ENCODE results near the gene MYL9. TPM values are rescaled to one million over a fixed set of nuclear protein-coding genes. Genes with fewer than 3 reads are reported as not detected.
A peak's percentile ranks its signal among the peaks of the same experiment; 100 is the strongest.

Gene MYL9
- total RNA-seq, 5 donors from 2014 or later (not counting 1 experiment from before 2014, with no cell fraction given): 1.3 to 2.8 (median 1.7) TPM; not detected in 1

GRCh38 chr20:36578356-36579041 lies 37.2 kb downstream of the MYL9 start:
- Histone ChIP-seq H3K27me3 (replicated peaks in 1 of 2; ENCODE audit: control insufficient read depth in 2 of 2, extremely low read depth in 1 of 2, insufficient read depth in 2 of 2, low read length in 1 of 2) (peaks cover 0 to 2% of the 10 kb centered on the region in 2 experiments), H3K9me3 (no peaks in the 10 kb centered on the region), H3K27ac (ENCODE audit: low read length) (no peak overlapping the region), H3K36me3 (ENCODE audit: control insufficient read depth in 2 of 2, extremely low read depth in 1 of 2, insufficient read depth in 1 of 2, low read length in 1 of 2) (peaks cover 3 to 35% of the 10 kb centered on the region in 2 donors), H3K4me3 (ENCODE audit: control insufficient read depth in 1 of 2, extremely low read depth in 1 of 2, low read length in 1 of 2) (no peak overlapping the region), H3K4me1 (ENCODE audit: control insufficient read depth in 1 of 2, extremely low read depth in 1 of 2, insufficient read depth in 2 of 2, low read length in 2 of 2) (peaks cover 3 to 46% of the 10 kb centered on the region in 2 experiments)
- Mint-ChIP-seq H3K36me3 (peaks cover 21% of the 10 kb centered on the region), H3K27me3 (no peaks in the 10 kb centered on the region), H3K4me1 (peaks cover 37 to 39% (median 37%) of the 10 kb centered on the region in 3 donors), H3K27ac (no peak overlapping the region), H3K4me3 (no peak overlapping the region), H3K9me3 (no peaks in the 10 kb centered on the region)
- ATAC-seq (replicated peaks in 1 of 4): no peak
- no peak for DNase-seq
- ChIA-PET POLR2A (interaction anchor here (0.6 to 0.7 kb wide), 2 partner anchors 13 to 16 kb away, joined by 3 read pairs; no protein-coding TSS in a partner anchor), CTCF (interaction anchor here in 1 of 2 donors (0.6 to 1.5 kb wide), 4 partner anchors 22 to 171 kb away, joined by 3 to 5 read pairs (median 4); partner anchors contain the start of gene RAB5IF)
- 97% methylated on average over 15 of the region's 15 CpGs for whole genome bisulfite sequencing (ENCODE audit: insufficient coverage)

DNA sequence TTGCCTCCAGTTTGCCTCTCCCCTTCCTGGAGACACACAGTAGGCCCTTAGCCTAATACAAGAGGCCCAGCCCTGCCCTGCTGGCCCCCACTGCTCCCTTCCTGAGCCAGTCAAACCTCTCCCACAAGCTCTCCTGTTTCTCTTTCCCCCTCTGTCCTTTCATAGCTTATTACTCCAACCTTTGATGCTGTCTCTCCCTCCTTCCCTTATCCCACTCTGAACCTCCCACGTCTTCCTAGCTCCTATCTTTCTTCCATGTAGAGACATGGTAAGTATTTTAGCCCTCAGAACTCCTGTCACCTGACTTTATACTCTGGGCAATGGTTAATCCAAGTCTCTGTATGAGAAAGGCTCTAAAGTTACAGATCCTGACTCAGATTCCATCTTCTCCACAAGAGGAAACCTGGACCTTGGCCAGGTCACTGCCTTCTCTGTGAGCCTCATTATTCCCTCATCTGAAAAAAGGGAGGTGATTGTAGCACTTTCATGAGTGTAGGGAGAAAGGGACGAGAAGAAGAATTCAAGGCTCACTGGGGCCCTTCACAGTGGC lies 38.8 kb downstream of the MYL9 start:
- Mint-ChIP-seq H3K4me3 (peak overlapping the region in 1 of 3 donors; percentile 6), H3K4me1 (peaks cover 30 to 35% (median 34%) of the 10 kb centered on the region in 3 donors), H3K9me3 (no peaks in the 10 kb centered on the region), H3K27ac (peak overlapping the region; percentile 29 to 55), H3K36me3 (peaks cover 25% of the 10 kb centered on the region), H3K27me3 (no peaks in the 10 kb centered on the region)
- 100% methylated on average over 2 of the region's 2 CpGs for WGBS (ENCODE audit: insufficient coverage)
- Histone ChIP-seq H3K4me1 (ENCODE audit: control insufficient read depth in 1 of 2, extremely low read depth in 1 of 2, insufficient read depth in 2 of 2, low read length in 2 of 2) (peaks cover 3 to 40% of the 10 kb centered on the region in 2 experiments), H3K36me3 (ENCODE audit: control insufficient read depth in 2 of 2, extremely low read depth in 1 of 2, insufficient read depth in 1 of 2, low read length in 1 of 2) (peaks cover 3 to 39% of the 10 kb centered on the region in 2 donors), H3K27ac (ENCODE audit: low read length) (no peak overlapping the region), H3K4me3 (ENCODE audit: control insufficient read depth in 1 of 2, extremely low read depth in 1 of 2, low read length in 1 of 2) (no peak overlapping the region), H3K9me3 (no peaks in the 10 kb centered on the region), H3K27me3 (replicated peaks in 1 of 2; ENCODE audit: control insufficient read depth in 2 of 2, extremely low read depth in 1 of 2, insufficient read depth in 2 of 2, low read length in 1 of 2) (no peaks in the 10 kb centered on the region)
- ChIA-PET POLR2A (interaction anchor here in 1 of 2 donors (0.6 to 0.7 kb wide), 2 partner anchors 9 to 12 kb away, joined by 5 to 7 read pairs; no protein-coding TSS in a partner anchor), CTCF (no interaction called here)
- DNase-seq (no peak), ATAC-seq (replicated peaks in 1 of 4) (no peak)

DNA sequence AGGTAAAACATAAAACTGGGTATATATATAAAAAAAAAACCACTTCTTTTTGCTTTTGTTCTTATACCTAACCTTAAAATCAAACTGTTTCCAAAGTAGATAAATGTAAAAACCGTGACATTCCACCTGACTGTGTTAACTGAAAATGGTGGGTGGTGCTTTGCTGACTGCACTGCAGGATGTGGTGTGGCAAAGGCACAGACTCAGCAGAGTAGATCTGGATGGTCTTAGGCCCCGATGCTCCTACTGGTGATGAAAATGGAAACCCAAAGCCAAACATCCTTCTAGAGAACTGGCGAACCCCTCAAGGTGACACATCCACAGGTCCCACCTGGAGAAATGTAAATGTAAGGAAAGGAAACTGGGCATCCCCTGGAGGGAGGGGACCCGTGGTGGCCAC lies 41.0 kb downstream of the MYL9 start:
- peaks cover 3 to 29% of the 10 kb centered on the region in 2 experiments for H3K4me1 ChIP-seq (ENCODE audit: control insufficient read depth in 1 of 2, extremely low read depth in 1 of 2, insufficient read depth in 2 of 2, low read length in 2 of 2)
- Mint-ChIP-seq H3K27me3 (no peaks in the 10 kb centered on the region), H3K9me3 (no peaks in the 10 kb centered on the region), H3K4me3 (no peak overlapping the region), H3K27ac (peak overlapping the region; percentile 75 to 81), H3K36me3 (peaks cover 32% of the 10 kb centered on the region), H3K4me1 (peaks cover 24 to 27% (median 25%) of the 10 kb centered on the region in 3 donors)
- H3K9me3 ChIP-seq: no peaks in the 10 kb centered on the region
- POLR2A ChIA-PET: no interaction called here
- H3K36me3 ChIP-seq (ENCODE audit: control insufficient read depth in 2 of 2, extremely low read depth in 1 of 2, insufficient read depth in 1 of 2, low read length in 1 of 2): peaks cover 10 to 49% of the 10 kb centered on the region in 2 donors
- 50% methylated on average over 1 of the region's 4 CpGs for WGBS (ENCODE audit: insufficient coverage)
- DNase-seq: peak in 12 of 35 experiments; percentile 13 to 41 (median 26)
- ATAC-seq (replicated peaks in 1 of 4): peak; percentile 69 to 90 (median 80)
- no peaks in the 10 kb centered on the region for H3K27me3 ChIP-seq (replicated peaks in 1 of 2; ENCODE audit: control insufficient read depth in 2 of 2, extremely low read depth in 1 of 2, insufficient read depth in 2 of 2, low read length in 1 of 2)
- no peak overlapping the region for H3K4me3 ChIP-seq (ENCODE audit: control insufficient read depth in 1 of 2, extremely low read depth in 1 of 2, low read length in 1 of 2)
- H3K27ac ChIP-seq (ENCODE audit: low read length): peak overlapping the region; percentile 23
- CTCF ChIA-PET: no interaction called here

GRCh38 chr20:36582821-36583220 lies 41.5 kb downstream of the MYL9 start:
- no peaks in the 10 kb centered on the region for H3K27me3 ChIP-seq (replicated peaks in 1 of 2; ENCODE audit: control insufficient read depth in 2 of 2, extremely low read depth in 1 of 2, insufficient read depth in 2 of 2, low read length in 1 of 2)
- Mint-ChIP-seq H3K4me3 (no peak overlapping the region), H3K36me3 (peaks cover 36% of the 10 kb centered on the region), H3K27me3 (no peaks in the 10 kb centered on the region), H3K4me1 (peaks cover 29 to 32% (median 30%) of the 10 kb centered on the region in 3 donors), H3K9me3 (no peaks in the 10 kb centered on the region), H3K27ac (peak overlapping the region; percentile 75 to 81)
- no peak overlapping the region for H3K4me3 ChIP-seq (ENCODE audit: control insufficient read depth in 1 of 2, extremely low read depth in 1 of 2, low read length in 1 of 2)
- no peak for ATAC-seq (replicated peaks in 1 of 4)
- DNase-seq: no peak
- peaks cover 10 to 52% of the 10 kb centered on the region in 2 donors for H3K36me3 ChIP-seq (ENCODE audit: control insufficient read depth in 2 of 2, extremely low read depth in 1 of 2, insufficient read depth in 1 of 2, low read length in 1 of 2)
- POLR2A ChIA-PET: no interaction called here
- H3K4me1 ChIP-seq (ENCODE audit: control insufficient read depth in 1 of 2, extremely low read depth in 1 of 2, insufficient read depth in 2 of 2, low read length in 2 of 2): peaks cover 3 to 29% of the 10 kb centered on the region in 2 experiments
- WGBS (ENCODE audit: insufficient coverage): 97% methylated on average over 3 of the region's 4 CpGs
- H3K27ac ChIP-seq (ENCODE audit: low read length): peak overlapping the region; percentile 20
- CTCF ChIA-PET: no interaction called here
- no peaks in the 10 kb centered on the region for H3K9me3 ChIP-seq

GRCh38 chr20:36584018-36584481 lies 42.7 kb downstream of the MYL9 start:
- H3K9me3 Mint-ChIP-seq: no peaks in the 10 kb centered on the region
- peak overlapping the region in 1 of 2 donors; percentile 74 for H3K27ac Mint-ChIP-seq
- H3K27me3 Mint-ChIP-seq: no peaks in the 10 kb centered on the region
- H3K27ac ChIP-seq (ENCODE audit: low read length): no peak overlapping the region
- peaks cover 7 to 45% of the 10 kb centered on the region in 2 donors for H3K36me3 ChIP-seq (ENCODE audit: control insufficient read depth in 2 of 2, extremely low read depth in 1 of 2, insufficient read depth in 1 of 2, low read length in 1 of 2)
- no peaks in the 10 kb centered on the region for H3K9me3 ChIP-seq
- no peak overlapping the region for H3K4me3 Mint-ChIP-seq
- POLR2A ChIA-PET: interaction anchor here in 1 of 2 donors (0.6 kb wide), 1 partner anchor 8 kb away, joined by 3 read pairs; no protein-coding TSS in a partner anchor
- H3K4me1 Mint-ChIP-seq: peaks cover 29 to 30% (median 29%) of the 10 kb centered on the region in 3 donors
- ATAC-seq (replicated peaks in 1 of 4) (no peak), DNase-seq (no peak)
- no CpG with 5 or more reads among the region's 2 CpGs for WGBS (ENCODE audit: insufficient coverage)
- H3K4me1 ChIP-seq (ENCODE audit: control insufficient read depth in 1 of 2, extremely low read depth in 1 of 2, insufficient read depth in 2 of 2, low read length in 2 of 2): peaks cover 3 to 21% of the 10 kb centered on the region in 2 experiments
- CTCF ChIA-PET: interaction anchor here (0.5 to 0.6 kb wide), 2 partner anchors 9 to 11 kb away, joined by 3 read pairs; partner anchors contain the start of gene TGIF2 (in 1 of the 2)
- no peaks in the 10 kb centered on the region for H3K27me3 ChIP-seq (replicated peaks in 1 of 2; ENCODE audit: control insufficient read depth in 2 of 2, extremely low read depth in 1 of 2, insufficient read depth in 2 of 2, low read length in 1 of 2)
- no peak overlapping the region for H3K4me3 ChIP-seq (ENCODE audit: control insufficient read depth in 1 of 2, extremely low read depth in 1 of 2, low read length in 1 of 2)
- peaks cover 36% of the 10 kb centered on the region for H3K36me3 Mint-ChIP-seq

DNA sequence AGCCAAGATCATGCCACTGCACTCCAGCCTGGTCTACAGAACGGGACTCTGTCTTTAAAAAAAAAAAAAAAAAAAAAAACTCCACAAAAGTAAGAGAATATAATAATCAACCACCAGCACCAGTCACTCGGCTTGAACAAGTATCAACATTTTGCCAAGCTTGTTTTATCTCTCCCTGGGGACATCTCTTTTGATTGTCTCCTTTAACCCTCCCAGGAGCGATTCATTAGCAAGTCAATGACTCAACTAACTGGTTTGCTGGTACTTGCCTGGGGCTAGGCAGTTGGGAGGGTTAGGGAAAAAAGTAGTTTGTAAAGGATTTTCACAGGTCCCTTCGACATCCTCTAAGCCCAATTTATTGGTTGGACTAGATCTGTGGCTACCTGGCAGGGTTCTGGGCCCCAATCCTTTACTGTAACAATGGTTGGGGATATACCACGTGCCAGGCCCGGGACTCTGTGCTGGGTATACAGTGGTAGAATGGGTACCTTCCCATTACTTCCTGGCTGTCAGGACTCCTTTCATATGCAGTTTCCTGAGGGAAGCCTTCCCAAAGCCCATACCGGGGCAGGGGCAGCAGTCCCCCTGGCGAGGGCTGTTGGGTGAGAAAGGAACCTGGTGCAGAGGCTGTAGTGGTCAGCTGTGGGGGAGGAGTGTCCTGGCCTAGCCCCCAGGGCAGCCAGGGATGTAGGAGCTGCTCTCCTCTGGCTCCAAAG lies 44.2 kb downstream of the MYL9 start:
- no peak overlapping the region for H3K4me3 Mint-ChIP-seq
- no peaks in the 10 kb centered on the region for H3K9me3 Mint-ChIP-seq
- H3K9me3 ChIP-seq: no peaks in the 10 kb centered on the region
- peak overlapping the region in 1 of 2 donors; percentile 77 for H3K27ac Mint-ChIP-seq
- no peak for DNase-seq
- peaks cover 22% of the 10 kb centered on the region for H3K36me3 Mint-ChIP-seq
- ChIA-PET POLR2A (interaction anchor here in 1 of 2 donors (1.2 kb wide), 1 partner anchor 9 kb away, joined by 3 read pairs; no protein-coding TSS in a partner anchor), CTCF (interaction anchor here (0.6 to 1.0 kb wide), 4 partner anchors 11 to 251 kb away, joined by 3 to 7 read pairs (median 4); partner anchors contain the start of gene RAB5IF (in 1 of the 2))
- H3K27me3 ChIP-seq (replicated peaks in 1 of 2; ENCODE audit: control insufficient read depth in 2 of 2, extremely low read depth in 1 of 2, insufficient read depth in 2 of 2, low read length in 1 of 2): no peaks in the 10 kb centered on the region
- H3K36me3 ChIP-seq (ENCODE audit: control insufficient read depth in 2 of 2, extremely low read depth in 1 of 2, insufficient read depth in 1 of 2, low read length in 1 of 2): peaks cover 7 to 33% of the 10 kb centered on the region in 2 donors
- H3K4me3 ChIP-seq (ENCODE audit: control insufficient read depth in 1 of 2, extremely low read depth in 1 of 2, low read length in 1 of 2): no peak overlapping the region
- H3K27ac ChIP-seq (ENCODE audit: low read length): no peak overlapping the region
- H3K27me3 Mint-ChIP-seq: no peaks in the 10 kb centered on the region
- peaks cover 23 to 27% (median 24%) of the 10 kb centered on the region in 3 donors for H3K4me1 Mint-ChIP-seq
- no peak for ATAC-seq (replicated peaks in 1 of 4)
- H3K4me1 ChIP-seq (ENCODE audit: control insufficient read depth in 1 of 2, extremely low read depth in 1 of 2, insufficient read depth in 2 of 2, low read length in 2 of 2): peaks cover 3 to 21% of the 10 kb centered on the region in 2 experiments
- no CpG with 5 or more reads among the region's 8 CpGs for WGBS (ENCODE audit: insufficient coverage)

Data from T-cell (primary cell).